HG02938 (cell line): ENCODE data around the gene GPC3.
"Not testable (repeated sequence)": the region's sequence is repeated elsewhere in the genome, so short reads cannot be mapped to it uniquely, and the experiment has no call there.

Experiments
- ATAC-seq: cut with Tn5 transposase; IDR thresholded peaks from one replicate; pipeline ENCODE4 v1.9.1; 2021; ENCODE audit warnings: mild to moderate bottlenecking, moderate library complexity; ENCODE audit not compliant: unreplicated experiment

The GPC3 gene

DNA sequence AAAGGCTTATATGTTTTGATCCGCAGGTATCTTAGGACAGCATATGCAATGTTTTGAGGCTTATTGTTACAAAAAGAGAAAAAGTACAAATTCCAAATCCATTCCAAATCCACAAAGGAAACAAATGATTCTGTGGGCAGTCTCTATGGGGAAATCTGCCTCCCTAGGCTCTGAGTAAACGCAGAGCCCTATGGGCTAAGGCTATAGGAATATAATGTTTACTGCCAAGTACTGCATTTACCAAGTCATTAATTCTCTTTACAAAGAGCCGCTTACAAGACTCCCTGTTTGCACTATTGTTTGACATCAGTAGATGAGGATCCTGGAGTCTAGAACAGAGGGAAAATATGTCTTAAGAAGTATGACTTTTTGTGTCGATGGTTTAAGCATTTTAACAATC lies 357.7 kb downstream of the GPC3 start:
- ATAC-seq = no peak

DNA sequence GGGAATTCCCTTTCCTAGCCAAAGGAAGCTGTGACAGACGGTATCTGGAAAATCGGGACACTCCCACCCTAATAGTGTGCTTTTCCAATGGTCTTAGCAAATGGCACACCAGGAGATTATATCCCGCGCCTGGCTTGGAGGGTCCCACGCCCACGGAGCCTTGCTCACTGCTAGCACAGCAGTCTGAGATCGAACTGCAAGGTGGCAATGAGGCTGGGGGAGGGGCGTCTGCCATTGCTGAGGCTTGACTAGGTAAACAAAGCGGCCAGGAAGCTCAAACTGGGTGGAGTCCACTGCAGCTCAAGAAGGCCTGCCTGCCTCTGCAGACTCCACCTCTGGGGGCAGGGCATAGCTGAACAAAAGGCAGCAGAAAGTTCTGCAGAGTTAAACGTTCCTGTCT lies 364.0 kb downstream of the GPC3 start:
- not testable (repeated sequence) for ATAC-seq

GRCh38 chrX:133611676-133612075 lies 373.7 kb downstream of the GPC3 start:
- no peak for ATAC-seq

GRCh38 chrX:133610056-133610455 lies 375.3 kb downstream of the GPC3 start:
- ATAC-seq = no peak

DNA sequence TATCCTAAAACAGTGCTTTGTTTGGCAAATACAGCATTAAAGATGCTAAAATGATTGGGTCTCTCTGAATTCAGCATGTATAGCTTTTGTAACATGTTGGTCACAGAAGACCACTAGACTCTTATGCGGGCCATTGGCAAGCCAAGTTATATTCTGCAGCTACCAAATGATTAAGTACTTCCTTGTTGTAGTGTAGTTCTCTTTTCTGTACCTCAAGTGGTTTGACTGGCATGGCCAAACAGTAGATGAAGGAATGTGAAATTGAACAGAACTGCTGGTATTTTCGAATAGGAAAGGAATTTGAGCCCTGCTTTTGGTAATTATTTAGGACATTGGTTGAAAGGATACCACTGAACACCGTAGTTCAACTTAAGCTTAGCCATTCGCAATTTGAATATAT lies 376.2 kb downstream of the GPC3 start:
- ATAC-seq = no peak

DNA sequence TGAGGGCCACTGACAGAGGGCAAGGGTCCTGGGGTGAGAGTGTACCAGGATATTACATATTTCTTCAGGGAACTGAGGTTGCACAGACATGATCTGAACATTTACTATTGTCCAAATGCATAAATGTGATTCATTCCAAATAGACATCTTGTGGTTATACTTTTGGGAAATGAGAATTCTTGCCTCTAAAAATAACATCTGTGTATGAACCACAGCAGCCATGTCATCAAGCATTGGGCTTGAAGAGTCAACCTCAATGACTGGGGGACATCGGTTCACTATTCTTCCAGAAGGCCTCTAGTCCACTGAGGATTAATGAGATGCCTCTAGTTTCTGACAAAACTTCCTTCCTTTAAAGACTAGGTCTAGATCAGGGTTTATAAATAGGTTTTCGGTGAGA lies 377.0 kb downstream of the GPC3 start:
- no peak for ATAC-seq

DNA sequence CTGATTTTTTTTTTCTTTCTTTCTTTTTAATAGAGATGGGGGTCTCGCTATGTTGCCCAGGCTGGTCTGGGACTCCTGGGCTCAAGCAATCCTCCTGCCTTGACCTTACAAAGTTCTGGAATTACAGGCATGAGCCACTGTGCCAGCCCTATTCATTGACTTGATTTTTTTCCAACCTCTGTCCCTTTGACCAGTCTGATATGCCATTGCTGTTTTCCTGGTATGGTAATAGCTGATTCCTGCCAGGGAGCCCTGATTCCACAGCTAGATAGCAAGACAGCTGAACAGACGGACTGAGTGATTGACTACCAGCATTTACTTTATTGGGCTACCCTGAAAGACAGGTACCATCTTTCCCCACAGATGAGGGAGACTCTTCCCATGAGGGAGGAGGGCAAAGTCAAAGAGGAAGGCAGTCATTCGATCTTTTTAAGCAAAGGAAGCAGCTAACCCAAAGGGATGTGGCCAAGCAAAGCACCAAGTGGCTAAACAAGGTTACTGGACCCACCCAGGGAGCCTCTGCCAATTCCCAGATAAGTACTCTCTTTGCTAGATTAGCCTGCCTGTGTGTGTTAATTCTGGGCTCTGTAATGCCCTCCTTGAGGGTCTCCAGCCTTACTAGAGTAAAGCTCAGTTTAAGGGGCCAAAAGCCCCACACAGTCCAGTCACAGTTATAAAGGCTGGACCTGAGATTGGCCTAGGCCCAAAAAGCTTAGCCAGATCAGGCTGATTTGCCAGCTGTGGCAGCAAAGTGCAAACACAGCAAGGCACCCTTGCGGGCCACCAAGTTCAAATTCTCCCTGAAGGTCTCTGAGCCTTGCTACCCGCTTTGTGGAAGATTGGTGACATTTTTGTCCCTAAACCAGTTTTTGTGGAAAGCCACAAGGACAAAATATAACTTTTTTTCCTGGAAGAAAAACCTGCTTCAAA lies 377.7 kb downstream of the GPC3 start:
- no peak for ATAC-seq

DNA sequence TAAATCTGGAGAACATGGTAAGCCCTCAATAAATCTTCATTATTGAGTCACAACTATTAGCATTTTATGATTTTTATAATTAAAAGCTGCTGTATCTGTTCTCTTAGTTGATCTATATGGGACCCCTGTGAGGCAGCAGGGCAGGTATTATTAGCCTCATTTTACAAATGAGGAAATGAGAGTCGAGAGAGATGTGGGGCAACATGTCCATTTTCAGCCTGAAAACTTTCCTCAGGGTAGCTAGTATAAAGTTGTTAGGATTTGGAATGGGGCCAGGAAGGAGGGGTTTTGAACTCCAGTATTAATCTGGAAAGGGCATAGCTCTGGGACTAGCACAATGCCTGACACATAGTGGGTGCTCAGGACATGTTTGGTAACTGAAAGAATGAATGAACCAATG lies 378.4 kb downstream of the GPC3 start:
- ATAC-seq = no peak

GRCh38 chrX:133604801-133605200 lies 380.6 kb downstream of the GPC3 start:
- no peak for ATAC-seq

GRCh38 chrX:133602881-133603280 lies 382.5 kb downstream of the GPC3 start:
- no peak for ATAC-seq

- ATAC-seq = no peak
These were observed 384.3 kb downstream of the GPC3 start for GRCh38 chrX:133601116-133601515.

DNA sequence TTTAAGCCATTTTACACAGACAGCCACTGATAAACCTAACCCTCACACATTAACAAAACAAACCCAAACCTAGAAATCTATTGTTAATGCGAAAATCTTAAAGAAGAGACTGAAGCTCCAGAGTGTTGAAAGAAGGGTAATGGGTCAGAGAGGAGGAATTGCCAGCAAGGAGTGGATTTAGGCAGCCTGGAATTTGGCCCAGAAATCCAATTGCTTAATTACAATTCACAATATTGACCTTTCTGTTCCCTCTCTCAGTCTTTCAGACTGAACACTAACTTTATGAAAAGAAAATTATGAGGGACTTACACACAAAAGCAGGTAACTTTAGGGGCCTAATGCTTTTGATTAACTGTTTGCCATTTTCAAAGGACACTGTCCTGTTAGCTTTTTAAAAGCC lies 384.9 kb downstream of the GPC3 start:
- no peak for ATAC-seq

DNA sequence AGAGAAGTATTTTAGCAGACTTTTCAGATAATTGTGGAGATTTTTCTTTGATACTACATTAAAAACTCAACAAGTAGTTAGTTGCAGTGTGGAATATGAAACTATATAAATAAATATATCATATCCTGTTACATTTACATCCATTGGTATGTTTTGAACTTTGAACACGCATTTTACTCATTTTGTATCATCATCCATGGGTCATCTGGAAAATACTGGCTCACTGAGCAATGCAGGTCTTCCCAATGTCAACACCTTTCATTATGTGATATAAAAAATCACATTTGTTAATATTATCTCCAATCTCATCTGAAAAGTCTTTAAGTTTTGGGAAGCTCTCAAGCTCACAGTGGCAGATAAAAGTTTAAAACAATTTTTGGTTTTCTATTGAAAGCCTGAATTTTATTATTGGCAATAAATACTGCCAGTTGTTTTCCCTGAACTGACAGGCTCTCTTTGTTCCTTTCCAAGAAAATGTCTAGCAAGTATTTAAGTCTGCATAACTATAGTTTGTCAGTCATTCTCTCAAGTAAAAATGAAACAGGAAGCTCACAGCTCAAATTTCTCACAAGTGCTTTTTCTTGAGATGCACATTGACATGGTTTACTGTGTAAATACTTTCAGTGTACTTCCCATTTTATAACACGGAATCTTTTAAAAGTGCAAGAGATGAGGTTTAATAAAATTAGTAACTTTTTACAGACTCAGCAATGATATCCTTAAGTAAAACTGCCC lies 386.6 kb downstream of the GPC3 start:
- no peak for ATAC-seq

DNA sequence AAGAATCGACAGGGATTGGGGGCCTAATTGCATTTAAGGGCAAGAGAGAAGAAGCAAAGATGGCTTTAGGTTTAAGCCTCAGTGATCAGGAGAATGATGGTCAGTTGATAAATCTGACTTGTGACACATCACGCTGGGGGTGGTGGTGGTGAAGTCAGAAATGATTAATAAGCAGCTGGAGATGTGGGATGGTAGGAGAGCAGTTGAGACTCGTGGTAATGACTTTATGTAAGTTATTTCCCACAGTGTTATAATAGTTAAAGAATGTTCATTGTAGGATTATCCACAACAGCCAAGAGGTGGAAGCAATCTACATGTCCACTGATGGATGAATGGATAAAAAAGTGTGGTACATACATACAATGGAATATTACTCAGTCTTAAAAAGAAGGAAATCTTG lies 391.2 kb downstream of the GPC3 start:
- ATAC-seq = no peak

- no peak for ATAC-seq
These were observed 391.9 kb downstream of the GPC3 start for GRCh38 chrX:133593531-133593930.

GRCh38 chrX:133590703-133591505 lies 394.5 kb downstream of the GPC3 start:
- ATAC-seq = no peak

DNA sequence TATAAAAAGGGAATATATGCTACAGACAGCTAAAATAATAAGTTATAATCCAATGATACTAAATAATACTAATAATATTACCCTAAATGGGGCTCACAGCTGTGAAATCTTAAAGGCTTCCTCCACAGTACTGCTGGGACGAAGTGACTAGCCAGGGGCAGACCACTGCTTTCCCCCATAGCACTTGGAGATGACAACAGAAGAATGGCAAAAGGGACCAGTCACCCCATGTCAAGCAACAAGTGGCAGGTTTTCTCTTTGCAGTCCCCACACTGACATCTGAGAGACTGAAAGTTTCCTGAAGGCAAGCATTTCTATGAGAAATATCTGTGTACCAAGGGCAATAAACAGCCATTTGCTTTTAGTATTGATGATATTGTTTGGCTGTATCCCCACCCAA lies 396.6 kb downstream of the GPC3 start:
- ATAC-seq = no peak

- no peak for ATAC-seq
These were observed 397.6 kb downstream of the GPC3 start for GRCh38 chrX:133587818-133588217.

DNA sequence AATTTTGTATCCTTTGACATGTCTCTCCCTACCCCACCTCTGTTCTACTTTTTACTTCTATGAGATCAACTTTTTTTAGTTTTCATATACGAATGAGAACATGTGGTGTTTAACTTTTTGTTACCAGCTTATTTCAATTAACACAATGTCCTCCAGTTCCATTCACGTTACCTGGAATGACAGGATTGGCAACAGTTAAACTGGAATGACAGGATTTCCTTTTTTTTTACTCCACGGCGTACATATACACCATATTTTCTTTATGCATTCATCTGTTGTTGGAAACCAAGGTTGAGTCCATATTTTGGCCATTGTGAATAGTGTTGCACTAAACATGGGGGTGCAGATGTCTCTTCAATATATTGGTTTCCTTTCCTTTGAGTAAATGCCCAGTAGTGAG lies 398.3 kb downstream of the GPC3 start:
- ATAC-seq = no peak

DNA sequence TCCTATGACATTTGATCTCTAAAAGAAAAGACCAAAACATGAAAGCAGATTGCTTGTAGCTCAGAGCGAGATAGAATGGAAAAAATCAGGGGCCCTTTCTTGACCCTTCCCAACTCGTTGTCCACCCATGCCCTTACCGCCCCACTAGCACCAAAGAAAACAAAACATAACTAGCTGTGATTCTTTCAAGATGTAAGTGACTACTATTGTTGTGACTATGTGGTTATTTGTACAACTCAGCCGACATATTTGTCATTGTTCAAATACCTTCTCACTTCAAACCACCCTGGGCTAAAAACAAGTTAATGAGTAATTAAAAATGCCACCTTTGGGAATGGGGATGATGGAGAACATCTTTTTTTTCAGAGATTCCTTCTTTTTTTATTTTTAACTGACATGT lies 399.0 kb downstream of the GPC3 start:
- no peak for ATAC-seq

- no peak for ATAC-seq
These were observed 401.6 kb downstream of the GPC3 start for GRCh38 chrX:133583825-133584224.
